ENCODE measurements around the gene ETV5. TPM values are rescaled to one million over a fixed set of nuclear protein-coding genes. Genes with fewer than 3 reads are reported as not detected.

Gene ETV5
- total RNA-seq, 1 donor from 2014 or later = 0.89 TPM

DNA sequence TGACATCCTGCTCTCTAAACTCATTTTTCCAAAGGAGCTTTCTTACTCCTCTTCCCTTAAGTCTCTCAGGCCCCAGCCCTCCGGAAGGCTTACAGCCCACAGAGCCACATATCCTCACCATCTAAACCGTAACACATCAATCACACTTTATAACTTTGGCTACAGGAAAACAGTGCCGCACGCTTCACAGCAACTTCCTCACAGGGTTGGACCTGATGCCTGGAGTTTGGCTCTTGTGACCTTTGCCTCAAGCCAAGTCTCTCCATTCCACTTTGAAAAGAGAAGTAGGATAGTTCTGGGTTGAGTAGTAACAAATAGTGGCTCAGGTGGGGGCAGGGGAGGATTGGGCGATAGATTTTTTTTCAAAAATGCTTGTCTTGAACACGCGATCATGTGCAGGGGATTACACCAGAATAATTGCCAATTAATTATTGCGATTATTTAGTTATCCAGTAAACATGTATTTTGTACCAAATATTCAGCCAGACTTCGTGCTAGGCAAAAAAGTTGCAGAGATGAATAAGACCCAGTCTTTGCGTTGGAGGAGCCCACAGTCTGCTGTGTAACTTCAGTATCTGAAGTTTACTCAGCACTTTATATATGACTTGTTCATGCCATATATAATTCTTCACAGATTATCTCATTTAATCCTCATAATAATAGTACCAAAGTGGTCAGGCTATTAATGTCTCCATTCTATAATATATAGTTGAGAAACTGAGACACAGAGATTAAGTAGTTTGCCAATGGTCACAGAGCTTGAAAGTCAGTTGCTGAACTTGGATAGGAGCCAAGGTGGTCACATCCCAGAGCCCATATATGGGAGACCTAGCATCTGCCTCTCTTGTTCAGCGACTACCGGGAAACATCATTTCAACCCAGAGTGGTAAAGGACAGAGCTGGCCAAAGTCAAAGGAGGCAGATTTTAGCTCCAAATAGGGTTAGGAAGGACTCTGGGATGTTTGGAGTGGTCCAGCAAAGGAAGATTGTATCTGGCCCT is 2.4 kb upstream of the ETV5 start:
- DNase-seq = no peak
- H3K27ac Mint-ChIP-seq = no peak overlapping the region
- no peaks in the 10 kb centered on the region for H3K36me3 Mint-ChIP-seq (ENCODE audit: low read depth)
- peaks cover 35% of the 10 kb centered on the region for H3K4me1 Mint-ChIP-seq
- intact Hi-C loops (cut with micrococcal nuclease) = no loop called here
- CTCF ChIA-PET = interaction anchor here (1.4 kb wide), 1 partner anchor 13 kb away, joined by 4 read pairs; no protein-coding TSS in a partner anchor
- no peaks in the 10 kb centered on the region for H3K9me3 Mint-ChIP-seq
- peak overlapping the region; percentile 64 for H3K4me3 Mint-ChIP-seq
- POLR2A ChIA-PET = interaction anchor here (3.4 kb wide), 1 partner anchor 672 kb away, joined by 13 read pairs; the partner anchor contains the start of gene EIF4A2
- ATAC-seq (ENCODE audit: low read depth) = no peak
- TF ChIP-seq, protein P1, sequence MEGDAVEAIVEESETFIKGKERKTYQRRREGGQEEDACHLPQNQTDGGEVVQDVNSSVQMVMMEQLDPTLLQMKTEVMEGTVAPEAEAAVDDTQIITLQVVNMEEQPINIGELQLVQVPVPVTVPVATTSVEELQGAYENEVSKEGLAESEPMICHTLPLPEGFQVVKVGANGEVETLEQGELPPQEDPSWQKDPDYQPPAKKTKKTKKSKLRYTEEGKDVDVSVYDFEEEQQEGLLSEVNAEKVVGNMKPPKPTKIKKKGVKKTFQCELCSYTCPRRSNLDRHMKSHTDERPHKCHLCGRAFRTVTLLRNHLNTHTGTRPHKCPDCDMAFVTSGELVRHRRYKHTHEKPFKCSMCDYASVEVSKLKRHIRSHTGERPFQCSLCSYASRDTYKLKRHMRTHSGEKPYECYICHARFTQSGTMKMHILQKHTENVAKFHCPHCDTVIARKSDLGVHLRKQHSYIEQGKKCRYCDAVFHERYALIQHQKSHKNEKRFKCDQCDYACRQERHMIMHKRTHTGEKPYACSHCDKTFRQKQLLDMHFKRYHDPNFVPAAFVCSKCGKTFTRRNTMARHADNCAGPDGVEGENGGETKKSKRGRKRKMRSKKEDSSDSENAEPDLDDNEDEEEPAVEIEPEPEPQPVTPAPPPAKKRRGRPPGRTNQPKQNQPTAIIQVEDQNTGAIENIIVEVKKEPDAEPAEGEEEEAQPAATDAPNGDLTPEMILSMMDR (IDR thresholded peaks at IDR 0.05) = no peak
- peaks cover 55% of the 10 kb centered on the region for H3K27me3 Mint-ChIP-seq

- Mint-ChIP-seq H3K36me3 (ENCODE audit: low read depth) (no peaks in the 10 kb centered on the region), H3K4me1 (peaks cover 35% of the 10 kb centered on the region), H3K9me3 (no peaks in the 10 kb centered on the region), H3K27ac (no peak overlapping the region), H3K27me3 (peaks cover 47% of the 10 kb centered on the region), H3K4me3 (peak overlapping the region; percentile 95)
- DNase-seq = peak; percentile 19
- ChIA-PET CTCF (interaction anchor here (1.3 kb wide), 1 partner anchor 42 kb away, joined by 3 read pairs; no protein-coding TSS in a partner anchor), POLR2A (interaction anchor here (0.7 to 3.4 kb wide), 6 partner anchors 42 to 673 kb away, joined by 3 to 22 read pairs (median 6); partner anchors contain the start of genes DNAJB11, EIF4A2 and TRA2B)
- TF ChIP-seq, protein P1 (IDR thresholded peaks at IDR 0.05) = no peak
- no peak for ATAC-seq (ENCODE audit: low read depth)
- intact Hi-C loops (cut with micrococcal nuclease) = loop anchor here (1.0 to 5.0 kb wide), 10 partner anchors 43 to 717 kb away; partner anchors contain the start of genes EIF4A2, TBCCD1, TMEM41A and TRA2B
These were observed 1.3 kb upstream of the ETV5 start for GRCh38 chr3:186109897-186110803.

GRCh38 chr3:186108106-186108940 is 566 bp downstream of the ETV5 start:
- DNase-seq (peak; percentile 37), ATAC-seq (ENCODE audit: low read depth) (no peak)
- H3K27me3 Mint-ChIP-seq = peaks cover 36% of the 10 kb centered on the region
- H3K36me3 Mint-ChIP-seq (ENCODE audit: low read depth) = no peaks in the 10 kb centered on the region
- TF ChIP-seq, protein P1 (IDR thresholded peaks at IDR 0.05) = no peak
- H3K9me3 Mint-ChIP-seq = no peaks in the 10 kb centered on the region
- peak overlapping the region; percentile 24 for H3K27ac Mint-ChIP-seq
- CTCF ChIA-PET = interaction anchor here (0.9 to 1.3 kb wide), 2 partner anchors 426 to 432 kb away, joined by 3 to 6 read pairs; no protein-coding TSS in a partner anchor
- intact Hi-C loops (cut with micrococcal nuclease) = loop anchor here (2.0 to 5.0 kb wide), 5 partner anchors 134 to 719 kb away; partner anchors contain the start of genes EIF4A2 and TMEM41A
- POLR2A ChIA-PET = interaction anchor here (0.6 to 3.4 kb wide), 11 partner anchors 44 to 928 kb away, joined by 3 to 22 read pairs (median 5); partner anchors contain the start of genes EIF4A2, TBCCD1 and TRA2B
- H3K4me1 Mint-ChIP-seq = peaks cover 35% of the 10 kb centered on the region
- peak overlapping the region; percentile 95 for H3K4me3 Mint-ChIP-seq
